ENCODE results near the gene PCSK6.

DNA sequence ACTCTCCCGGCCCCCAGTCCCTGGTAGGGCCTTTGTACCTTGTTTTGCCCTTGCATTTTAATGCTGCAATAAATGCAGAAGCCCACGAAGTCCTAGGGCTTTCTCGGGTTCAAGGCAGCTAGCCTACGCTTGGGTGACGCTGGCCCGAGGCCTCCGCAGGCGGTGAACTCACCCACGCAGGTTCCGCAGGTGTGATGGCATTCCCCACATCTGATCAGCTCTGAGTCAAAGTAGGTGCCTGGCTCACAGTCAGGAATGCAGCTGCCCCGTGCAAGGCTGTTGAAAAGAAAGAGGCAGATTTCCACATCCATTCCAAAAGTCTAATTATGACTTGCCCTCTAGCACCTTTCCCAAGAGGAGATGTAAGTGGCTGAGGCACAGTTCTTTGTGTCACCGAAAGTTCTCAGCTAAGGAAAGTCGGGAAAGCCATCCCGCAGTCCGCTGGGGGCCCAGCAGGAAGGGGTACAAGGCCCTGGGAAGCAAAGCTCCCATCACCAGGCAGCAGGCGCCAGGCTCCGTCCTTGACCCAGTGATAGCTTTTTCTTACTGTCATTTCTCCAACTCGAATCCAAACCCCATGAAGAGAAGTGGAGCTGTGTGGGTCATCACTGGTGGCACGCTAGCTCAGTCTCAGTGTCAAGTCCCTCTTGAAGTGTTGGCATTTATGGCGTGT is 171.2 kb downstream of the PCSK6 start:
- TF ChIP-seq POLR2A (IDR thresholded peaks at IDR 0.05) (no peak), CTCF (IDR thresholded peaks at IDR 0.05) (no peak)

Data from Peyer's patch (tissue), 4 donors.